ENCODE measurements around the gene VDR.
A peak's percentile ranks its signal among the peaks of the same experiment; 100 is the strongest.

Gene VDR

DNA sequence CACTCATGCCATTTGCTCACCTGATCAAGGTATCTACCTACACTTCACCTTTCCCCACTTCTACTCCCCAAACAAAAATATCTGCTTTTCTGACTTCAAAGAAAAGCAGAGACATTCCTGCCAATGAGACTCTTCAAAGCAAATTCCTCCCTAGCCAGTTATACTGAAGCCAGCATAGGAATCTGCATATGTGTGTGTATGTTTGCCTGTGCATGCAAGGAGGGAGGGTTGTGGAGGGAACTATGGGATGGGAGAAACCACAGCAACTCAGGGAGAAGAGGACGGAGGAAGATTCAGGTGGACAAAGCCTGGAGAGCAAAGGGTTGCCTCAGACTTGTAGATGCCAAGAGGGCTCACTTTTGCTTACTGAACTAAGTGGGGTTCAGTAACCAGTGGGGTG is 26.4 kb upstream of the VDR start:
- no peak for DNase-seq (ENCODE audit: low read depth in 3 of 3, low spot score in 1 of 3)

GRCh38 chr12:47930634-47931033 is 25.8 kb upstream of the VDR start:
- DNase-seq (ENCODE audit: low read depth in 3 of 3, low spot score in 1 of 3), result no peak

- DNase-seq (ENCODE audit: low read depth in 3 of 3, low spot score in 1 of 3), result no peak
Measured at GRCh38 chr12:47927346-47927745, 22.6 kb upstream of the VDR start.

- no peak for DNase-seq (ENCODE audit: low read depth in 3 of 3, low spot score in 1 of 3)
Measured at GRCh38 chr12:47921907-47922306, 17.1 kb upstream of the VDR start.

DNA sequence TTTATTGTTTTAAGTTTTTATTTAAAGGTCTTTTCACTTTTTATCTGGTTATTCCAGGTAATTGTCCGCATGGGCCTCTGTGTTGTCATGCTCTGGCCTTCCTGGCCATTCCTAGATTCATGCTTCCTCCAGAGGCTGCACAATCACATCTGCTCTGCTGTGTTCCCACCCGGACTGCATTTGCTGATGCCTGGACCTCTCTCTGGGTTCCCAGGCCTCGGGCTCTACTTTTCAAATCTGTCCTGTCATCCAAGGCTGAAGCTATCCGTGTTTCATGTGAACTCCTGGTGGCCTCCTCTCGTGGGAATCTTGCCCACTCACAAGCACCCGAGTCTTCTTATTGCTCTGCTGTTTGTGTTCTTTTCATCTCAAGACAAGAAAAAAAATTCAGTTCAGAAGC is 16.1 kb upstream of the VDR start:
- no peak for DNase-seq (ENCODE audit: low read depth in 3 of 3, low spot score in 1 of 3)

- no peak for DNase-seq (ENCODE audit: low read depth in 3 of 3, low spot score in 1 of 3)
Measured at GRCh38 chr12:47913081-47913480, 8.3 kb upstream of the VDR start.

- no peak for DNase-seq (ENCODE audit: low read depth in 3 of 3, low spot score in 1 of 3)
Measured at GRCh38 chr12:47912556-47912955, 7.8 kb upstream of the VDR start.

DNA sequence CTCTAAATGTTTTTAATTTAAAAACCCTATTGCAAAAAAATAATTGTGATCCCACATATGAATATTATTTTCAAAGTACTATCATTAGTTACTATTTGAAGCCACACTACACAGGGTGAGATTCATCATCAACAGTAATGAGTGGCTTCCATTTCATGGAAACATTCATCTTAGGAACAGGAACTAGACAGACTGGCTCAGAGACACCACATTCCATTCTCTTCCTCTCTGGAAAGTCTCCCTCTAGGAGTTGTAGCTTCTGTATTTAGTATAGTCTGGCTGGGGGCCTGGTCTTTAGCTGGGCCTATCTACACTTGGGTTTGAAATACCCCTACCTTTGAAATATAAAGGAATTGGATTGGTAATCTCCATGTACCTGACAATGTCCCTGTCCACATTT is 6.2 kb upstream of the VDR start:
- no peak for DNase-seq (ENCODE audit: low read depth in 3 of 3, low spot score in 1 of 3)

GRCh38 chr12:47910486-47910885 is 5.7 kb upstream of the VDR start:
- no peak for DNase-seq (ENCODE audit: low read depth in 3 of 3, low spot score in 1 of 3)

DNA sequence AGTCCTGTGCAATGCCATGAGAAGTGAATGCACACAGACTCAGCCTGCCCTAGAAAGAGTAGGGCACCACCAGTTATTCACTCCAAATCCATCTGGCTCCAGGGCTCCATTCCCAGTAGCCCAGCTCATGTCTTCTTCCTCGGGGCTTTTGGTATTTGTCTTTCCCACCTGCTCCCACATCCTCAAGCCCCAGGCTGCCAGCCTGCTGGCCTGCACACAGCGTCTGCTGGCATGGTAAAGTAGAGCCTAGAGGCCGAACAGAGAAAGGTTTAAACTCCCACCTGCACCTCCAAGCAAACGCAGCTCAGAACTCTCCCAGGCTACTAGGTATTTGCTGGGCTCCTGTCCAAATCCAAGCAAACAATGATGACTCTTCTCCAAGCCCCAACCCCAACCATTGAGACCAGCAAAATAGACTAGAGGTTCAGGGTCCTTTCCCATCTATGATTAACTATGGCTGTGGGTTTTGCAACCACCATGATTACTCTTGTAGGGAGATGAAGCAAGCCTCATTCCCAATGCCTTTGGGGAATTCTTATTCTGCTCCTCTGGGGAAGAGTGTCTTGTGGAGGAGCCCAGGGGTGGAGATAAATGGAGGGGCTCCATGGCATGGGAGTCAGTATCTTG is 5.2 kb upstream of the VDR start:
- DNase-seq (ENCODE audit: low read depth in 3 of 3, low spot score in 1 of 3), result no peak

- DNase-seq (ENCODE audit: low read depth in 3 of 3, low spot score in 1 of 3), result no peak
Measured at GRCh38 chr12:47908738-47909137, 3.9 kb upstream of the VDR start.

GRCh38 chr12:47907851-47908454 is 3.2 kb upstream of the VDR start:
- DNase-seq (ENCODE audit: low read depth in 3 of 3, low spot score in 1 of 3), result no peak

DNA sequence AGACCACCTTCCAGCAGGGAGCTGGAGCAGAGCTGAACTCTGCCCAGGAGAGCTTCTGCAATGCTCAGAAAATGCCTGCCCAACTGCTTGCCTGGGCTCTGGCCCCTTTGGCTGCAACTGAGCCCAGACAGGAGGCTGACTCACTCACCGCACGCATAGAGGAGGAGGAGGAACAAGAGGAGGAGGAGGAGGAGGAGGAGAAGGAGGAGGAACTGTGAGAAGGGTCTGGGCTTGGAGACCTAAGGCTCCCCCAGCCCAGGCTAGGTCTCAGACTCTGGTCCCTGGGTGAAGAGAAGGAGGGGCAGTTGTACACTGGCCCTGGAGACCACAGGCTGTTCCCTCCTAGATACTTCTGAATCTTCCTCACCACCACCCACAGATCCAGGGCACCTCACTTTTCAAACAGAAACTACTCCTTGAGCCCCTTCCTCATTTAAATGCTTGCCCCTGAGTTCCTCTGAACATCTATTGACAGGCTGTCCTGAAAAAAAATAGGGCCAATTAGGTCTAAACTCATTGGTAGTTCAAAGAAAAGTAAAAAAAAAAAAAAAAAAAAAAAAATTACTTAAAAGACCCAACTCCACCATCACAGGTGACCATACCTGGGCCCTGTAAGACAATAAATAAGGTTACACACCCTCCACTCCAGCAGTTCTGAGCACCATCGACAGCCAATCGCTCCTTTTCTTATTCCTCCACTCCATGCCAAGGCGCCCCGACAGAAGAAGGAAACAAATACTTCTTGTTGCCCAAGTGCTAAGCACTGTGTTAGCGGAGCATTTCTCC is 674 bp downstream of the VDR start:
- peak; percentile 21 to 41 (median 32) for DNase-seq (ENCODE audit: low read depth in 3 of 3, low spot score in 1 of 3)

GRCh38 chr12:47903151-47903611 is 1.6 kb downstream of the VDR start:
- no peak for DNase-seq (ENCODE audit: low read depth in 3 of 3, low spot score in 1 of 3)

- no peak for DNase-seq (ENCODE audit: low read depth in 3 of 3, low spot score in 1 of 3)
Measured at GRCh38 chr12:47902131-47902639, 2.6 kb downstream of the VDR start.

DNA sequence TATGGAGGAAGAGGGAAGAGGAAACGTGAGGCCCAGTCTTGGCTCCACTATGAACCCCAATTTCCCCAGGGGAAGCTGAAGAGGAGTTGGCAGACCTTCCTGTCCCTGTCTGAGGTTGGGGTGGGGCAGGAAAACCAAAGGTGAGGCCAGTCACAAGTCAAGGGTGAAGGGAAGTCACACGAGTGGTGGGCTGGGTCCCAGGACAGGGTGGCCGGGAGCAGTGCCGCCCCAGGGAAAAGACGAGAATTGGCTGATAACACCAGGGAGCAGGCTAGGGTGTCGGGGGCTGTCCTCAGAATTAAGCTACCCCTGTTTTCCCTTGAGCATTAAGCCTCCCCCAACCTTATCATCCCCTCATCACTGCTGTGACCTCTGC is 3.1 kb downstream of the VDR start:
- DNase-seq (ENCODE audit: low read depth in 3 of 3, low spot score in 1 of 3), result no peak

GRCh38 chr12:47901063-47901717 is 3.6 kb downstream of the VDR start:
- DNase-seq (ENCODE audit: low read depth in 3 of 3, low spot score in 1 of 3), result no peak

GRCh38 chr12:47900131-47901062 is 4.4 kb downstream of the VDR start:
- no peak for DNase-seq (ENCODE audit: low read depth in 3 of 3, low spot score in 1 of 3)

DNA sequence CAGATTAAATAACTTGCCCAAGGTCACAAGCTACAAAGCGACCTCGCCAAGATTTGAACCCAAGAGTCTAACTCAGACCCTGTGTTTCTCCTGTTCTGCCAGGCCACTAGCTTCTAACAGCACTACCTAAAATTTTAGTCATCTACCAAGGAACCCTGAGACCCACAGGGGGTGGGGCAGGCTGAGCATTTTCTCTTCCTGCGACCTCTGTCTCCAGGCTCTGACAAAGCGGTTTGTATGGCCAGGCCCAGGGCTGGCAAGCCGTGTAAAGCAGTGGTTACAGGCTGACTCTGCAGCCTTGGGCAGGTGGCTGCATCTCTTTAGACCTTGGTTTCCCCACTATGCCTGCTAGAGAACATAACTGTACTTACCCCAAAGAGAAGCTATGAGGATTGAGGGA is 5.3 kb downstream of the VDR start:
- no peak for DNase-seq (ENCODE audit: low read depth in 3 of 3, low spot score in 1 of 3)

DNA sequence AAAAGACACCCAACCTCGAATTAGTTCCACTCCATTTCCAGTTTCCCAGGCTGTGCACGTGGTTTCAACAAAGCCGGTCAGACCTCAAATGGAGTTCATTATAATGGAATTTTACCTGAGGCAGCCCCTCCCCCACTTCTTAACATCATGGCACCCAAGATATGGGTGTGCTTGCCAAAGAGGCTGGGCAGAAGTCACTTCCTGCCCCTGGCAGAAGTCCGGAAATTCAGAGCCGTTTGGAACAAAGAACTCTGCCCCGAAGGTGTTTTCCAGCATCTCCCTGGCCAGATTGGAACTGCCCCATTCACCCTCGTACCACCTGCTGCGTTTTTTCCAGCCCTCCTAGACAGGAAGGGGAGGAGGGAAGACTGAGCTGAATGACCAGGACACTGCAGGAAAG is 8.2 kb downstream of the VDR start:
- DNase-seq (ENCODE audit: low read depth in 3 of 3, low spot score in 1 of 3), result no peak

DNA sequence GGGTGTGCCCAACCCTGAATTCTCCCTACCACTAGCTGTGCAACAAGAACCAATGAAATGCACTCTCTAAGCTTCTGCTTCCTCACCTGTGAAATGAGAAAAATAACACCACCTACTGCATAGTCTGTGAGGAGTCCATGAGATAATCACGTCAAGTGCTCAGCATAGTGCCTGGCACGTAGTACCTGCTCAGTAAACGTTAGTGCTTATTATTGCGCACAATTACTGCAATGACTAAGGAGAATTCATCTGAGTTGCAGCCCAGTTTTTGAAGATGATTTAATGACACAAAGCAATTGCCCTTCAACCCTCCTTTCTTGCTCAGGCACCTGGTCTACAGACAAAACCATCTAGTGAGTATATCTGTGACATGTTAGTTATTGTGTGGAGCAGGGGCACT is 8.8 kb downstream of the VDR start:
- DNase-seq (ENCODE audit: low read depth in 3 of 3, low spot score in 1 of 3), result no peak
